Heart left ventricle (tissue), 16 donors: Measurements from ENCODE around the gene MILR1. TPM values are rescaled to one million over a fixed set of nuclear protein-coding genes. Genes with fewer than 3 reads are reported as not detected.
A peak's percentile ranks its signal among the peaks of the same experiment; 100 is the strongest.

Experiments used
- ATAC-seq, 4 donors: fragments of 200-7000 bp; cut with Tn5 transposase; one replicate each; pipeline ENCODE4 v1.9.1; 2020 to 2022; ENCODE audit warnings: moderate library complexity in 4 of 4, mild to moderate bottlenecking in 3 of 4, moderate number of reproducible peaks in 1 of 4
- DNase-seq, 5 donors: peaks; one replicate each; pipeline ENCODE4 v3.0.0-alpha.2; 2020
- H3K27ac ChIP-seq, 12 donors: fragments of 200-600 bp; sonication (generic) in 4 of 12; one replicate each; pipeline versions ENCODE4 v1.5.0 to v1.8.0; 2016 to 2022; ENCODE audit warnings: mild to moderate bottlenecking in 2 of 12
- H3K27me3 ChIP-seq, 9 donors: fragments of 200-600 bp; sonication (generic) in 2 of 9; one replicate each; pipeline versions ENCODE4 v1.5.1 to v1.8.0; 2016 to 2022; ENCODE audit warnings: mild to moderate bottlenecking in 3 of 9
- H3K36me3 ChIP-seq, 9 donors: fragments of 200-600 bp; sonication (generic) in 2 of 9; one replicate each; pipeline versions ENCODE4 v1.5.0 to v1.8.0; 2018 to 2022; ENCODE audit warnings: mild to moderate bottlenecking in 2 of 9
- H3K4me1 ChIP-seq, 12 donors: fragments of 200-600 bp; sonication (generic) in 4 of 12; one replicate each; pipeline versions ENCODE4 v1.5.0 to v1.8.0; 2016 to 2022; ENCODE audit warnings: mild to moderate bottlenecking in 3 of 12
- H3K4me3 ChIP-seq, 12 donors: fragments of 200-600 bp; sonication (generic) in 4 of 12; one replicate each; pipeline versions ENCODE4 v1.5.0 to v1.8.0; 2017 to 2022; ENCODE audit warnings: mild to moderate bottlenecking in 9 of 12, moderate library complexity in 4 of 12
- H3K9me3 ChIP-seq, 12 donors: fragments of 200-600 bp; sonication (generic) in 4 of 12; one replicate each; pipeline versions ENCODE4 v1.5.0 to v1.8.0; 2016 to 2022; ENCODE audit warnings: mild to moderate bottlenecking in 1 of 12
- CTCF ChIP-seq, 12 donors: fragments of 200-600 bp; sonication (generic) in 4 of 12; IDR thresholded peaks; one replicate each; pipeline versions ENCODE4 v1.5.0 to v1.8.0; 2018 to 2022; ENCODE audit warnings: antibody characterized with exemption in 12 of 12, mild to moderate bottlenecking in 5 of 12
- POLR2A ChIP-seq, 2 donors: fragments of 450-650 bp; IDR thresholded peaks; one replicate each; pipeline ENCODE4 v1.6.1; 2017; ENCODE audit warnings: antibody characterized with exemption in 2 of 2, mild to moderate bottlenecking in 2 of 2, moderate library complexity in 2 of 2
- WGBS, 4 donors: extraction: QIAGEN DNeasy Blood & Tissue Kit in 2 of 4; methylation state at CpG; one replicate each; pipeline versions ENCODE4 v1.1.5 to v1.1.7; 2013 to 2018; 5-methylcytosine and 5-hydroxymethylcytosine counted together
- intact Hi-C, 10 donors: fragments of 100-400 bp; cut with DNase I; formaldehyde crosslinking; loops; one replicate each; pipeline versions ENCODE4 v1.11.1 to v1.14.2; 2022
- polyA plus RNA-seq, 2 donors: library from polyadenylated mRNA; stranded (reverse); fragments of 200-250 nt; gene quantifications; one replicate each; pipeline ENCODE4 v1.2.3, GENCODE V29; 2013
- total RNA-seq, 9 donors: library from RNA; depleted of rRNA in 2 of 9; stranded (reverse); fragments of >200 nt in 2 of 9; fragmentation: NEBNext Ultra II Directional in 3 of 9; extraction: Animal tissue kit (Norgen Biotek cat#: 25700) in 3 of 9; gene quantifications; one replicate each; pipeline versions ENCODE4 v1.1.0 to v1.2.4, GENCODE V29; 2016 to 2023
- donor health status: ischemic (EF 13 %, LVEDD 7.1; RV severe dilation, severe dysfunction).
- donor health status: healthy with polysubstance abuse.
- donor health status: DM: no; HTN: yes; CAD: no.
- donor health status: DM: no; HTN: no; CAD: no.
- donor health status: ischemic (EF 25% LVEDD 6.9; RV normal size, moderate dysfunction).
- donor health status: ischemic (EF 25% LVEDD 5.7; RV mildly dilated, moderate dysfunction).
- donor health status: healthy.
- donor health status: DM: yes; HTN: yes; CAD: no.
- donor health status: ischemic (EF 35%, LVEDD 5.7; RV mildly dilated, moderate dysfunction).
- donor health status: nonischemic (EF 11% LVEDD 7.7; RV severe dilation, severe dysfunction).
- donor health status: DM: yes; HTN: yes; CAD: no.
- donor health status: PGD.
- donor health status: ischemic (EF 29% LVEDD 5.4; RV normal size, mild dysfunction).
- donor health status: nonischemic (EF 23%, LVEDD 6.1; RV moderate dilation, normal function).

Gene MILR1
- total and polyA plus RNA-seq, 11 donors: 0.95 to 23.0 (median 2.1) TPM

DNA sequence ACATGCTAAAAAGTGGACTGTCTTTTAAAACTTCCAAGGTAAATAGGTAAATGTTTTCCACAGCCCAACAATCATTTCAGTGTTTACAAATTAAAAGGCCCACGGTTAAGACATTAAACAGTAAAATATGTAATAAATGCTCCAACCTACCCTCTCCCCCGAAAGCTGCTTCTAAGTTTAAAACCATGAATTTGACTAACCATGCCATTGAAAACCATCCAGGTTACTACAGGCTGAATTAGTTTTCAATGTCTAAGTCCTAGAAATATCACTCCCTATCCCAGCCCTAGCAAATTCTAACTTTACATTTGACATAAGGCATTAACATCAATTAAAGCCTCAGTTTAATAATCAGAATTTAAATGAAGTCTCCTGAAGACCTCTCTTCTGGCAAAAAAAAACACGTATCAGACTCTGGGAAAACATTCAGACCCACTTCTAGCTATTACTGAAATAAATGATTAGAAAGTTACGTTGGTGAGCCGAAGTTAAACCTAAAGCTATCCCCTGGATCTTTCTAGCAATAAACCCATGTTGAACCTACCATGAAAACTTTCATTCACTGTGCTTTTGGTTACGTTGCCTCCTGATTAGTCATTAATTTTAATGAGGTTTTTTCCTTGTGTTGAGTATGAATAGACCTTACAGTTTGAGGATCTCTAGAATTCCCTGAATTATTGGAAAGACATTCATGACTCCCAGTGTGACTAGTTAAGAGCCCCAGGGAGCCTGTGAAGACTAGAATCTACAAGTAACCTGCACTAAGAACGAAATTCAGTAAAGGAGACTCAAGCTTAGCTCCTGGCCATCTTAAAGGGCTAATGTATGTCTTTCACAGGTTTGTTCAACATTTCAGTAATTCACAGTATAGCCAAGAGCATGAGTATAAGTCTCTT lies 49.6 kb downstream of the MILR1 start:
- Histone ChIP-seq H3K9me3 (no peaks in the 10 kb centered on the region), H3K4me1 (peaks cover 5 to 92% (median 66%) of the 10 kb centered on the region in 12 donors), H3K4me3 (no peak overlapping the region), H3K36me3 (peaks cover 9 to 63% (median 62%) of the 10 kb centered on the region in 9 donors), H3K27ac (peak overlapping the region in 2 of 12 donors; percentile 89 to 91), H3K27me3 (no peaks in the 10 kb centered on the region)
- intact Hi-C loops: loop anchor here in 5 of 10 donors (5.0 to 10.0 kb wide), 3 partner anchors 76 to 194 kb away; no protein-coding TSS in a partner anchor
- 62 to 75% (median 67%) methylated on average over 7 of the region's 7 CpGs for WGBS, 4 donors
- no peak for TF ChIP-seq CTCF (IDR thresholded peaks at IDR 0.05)
- DNase-seq: no peak
- no peak for ATAC-seq

GRCh38 chr17:64499805-64500486 lies 51.0 kb downstream of the MILR1 start:
- no peak overlapping the region for H3K4me3 ChIP-seq
- TF ChIP-seq POLR2A (IDR thresholded peaks at IDR 0.05) (no peak), CTCF (IDR thresholded peaks at IDR 0.05) (no peak)
- no peak for ATAC-seq

DNA sequence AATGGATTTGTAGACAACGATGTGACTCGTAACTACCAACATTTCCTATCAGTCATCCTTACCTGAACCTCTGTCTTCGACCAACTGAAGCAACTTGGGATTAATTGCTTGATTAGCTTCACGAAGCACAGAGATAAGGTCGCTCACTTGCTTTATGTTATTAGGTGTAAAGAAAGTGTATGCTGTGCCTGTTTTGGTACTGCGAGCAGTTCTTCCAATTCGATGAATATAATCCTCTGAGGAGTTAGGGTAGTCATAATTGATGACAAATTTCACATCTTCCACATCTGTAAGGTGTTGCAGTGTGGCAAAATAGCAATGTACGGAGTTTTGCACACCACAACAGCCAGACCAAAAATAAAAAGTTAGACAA lies 51.6 kb downstream of the MILR1 start:
- no peak for DNase-seq
- no peak overlapping the region for H3K4me3 ChIP-seq
- ATAC-seq: no peak
- H3K36me3 ChIP-seq: peaks cover 14 to 81% (median 75%) of the 10 kb centered on the region in 9 donors
- intact Hi-C loops: loop anchor here in 2 of 10 donors (10.0 kb wide), 3 partner anchors 196 to 676 kb away; partner anchors contain the start of genes FTSJ3 (in 1 of the 2) and PSMC5 (in 1 of the 2)
- H3K9me3 ChIP-seq: no peaks in the 10 kb centered on the region
- peaks cover 5 to 86% (median 64%) of the 10 kb centered on the region in 12 donors for H3K4me1 ChIP-seq
- WGBS, 4 donors: 85 to 87% (median 86%) methylated on average over 8 of the region's 8 CpGs
- H3K27ac ChIP-seq: no peak overlapping the region
- TF ChIP-seq POLR2A (IDR thresholded peaks at IDR 0.05) (no peak), CTCF (IDR thresholded peaks at IDR 0.05) (no peak)
- no peaks in the 10 kb centered on the region for H3K27me3 ChIP-seq

More at GRCh38 chr17:64499805-64500486, 51.0 kb downstream of the MILR1 start:
- Histone ChIP-seq H3K36me3 (peaks cover 13 to 77% (median 75%) of the 10 kb centered on the region in 9 donors), H3K4me1 (peaks cover 5 to 91% (median 70%) of the 10 kb centered on the region in 12 donors), H3K27me3 (no peaks in the 10 kb centered on the region), H3K9me3 (no peaks in the 10 kb centered on the region), H3K27ac (no peak overlapping the region)
- 76 to 85% (median 80%) methylated on average over 6 of the region's 6 CpGs for WGBS, 4 donors
- no peak for DNase-seq
- intact Hi-C loops: loop anchor here in 7 of 10 donors (5.0 to 10.0 kb wide), 5 partner anchors 78 to 675 kb away; partner anchors contain the start of genes FTSJ3 (in 1 of the 7) and PSMC5 (in 1 of the 7)
